ENCODE measurements around the gene FRAS1. TPM values are rescaled to one million over a fixed set of nuclear protein-coding genes. Genes with fewer than 3 reads are reported as not detected.

Gene FRAS1
- polyA plus RNA-seq, 2 of the 4 experiments (the other 2 are of a cell fraction), result 2.3 to 5.8 TPM

GRCh38 chr4:78032929-78033328 is 24.2 kb upstream of the FRAS1 start:
- Histone ChIP-seq H3K9me3 (no peaks in the 10 kb centered on the region), H3K4me3 (no peak overlapping the region), H3K27ac (no peak overlapping the region), H3K4me1 (no peaks in the 10 kb centered on the region), H3K4me2 (no peak overlapping the region)
- no peak for DNase-seq (ENCODE audit: low read depth in 1 of 2, low spot score in 1 of 2)
- FAIRE-seq, result no peak
- 0% methylated on average over 1 of the region's 1 CpG for WGBS (ENCODE audit: missing lambda C conversion rate)
- TF ChIP-seq MAFK (IDR thresholded peaks at IDR 0.05; ENCODE audit: partially characterized antibody) (peak; percentile 41), HOXB13 (CRISPR knock-in tag; IDR thresholded peaks at IDR 0.05; ENCODE audit: low read depth) (no peak)
- POLR2A ChIA-PET, result no interaction called here
- CTCF ChIA-PET, result no interaction called here
- ATAC-seq, result no peak

DNA sequence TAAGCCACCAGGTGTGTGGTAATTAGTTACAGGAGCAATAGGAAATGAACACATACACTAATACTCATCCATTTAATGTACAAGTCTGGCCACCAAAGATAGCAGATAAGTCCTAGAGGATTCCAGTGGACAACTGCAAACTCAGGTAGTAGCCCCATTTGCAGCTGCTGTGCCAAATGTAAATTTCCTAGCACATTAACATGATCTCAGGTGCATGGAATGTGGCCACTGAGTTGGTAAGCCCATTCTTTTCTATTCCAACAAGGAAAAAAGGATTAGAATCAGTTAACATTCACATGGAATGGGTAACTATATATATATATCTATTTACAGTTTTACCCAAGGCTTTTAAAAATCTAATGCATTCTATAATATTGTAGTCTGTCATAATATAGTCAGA is 23.3 kb upstream of the FRAS1 start:
- POLR2A ChIA-PET, result no interaction called here
- Histone ChIP-seq H3K4me3 (no peak overlapping the region), H3K4me2 (no peak overlapping the region), H3K9me3 (no peaks in the 10 kb centered on the region), H3K4me1 (no peaks in the 10 kb centered on the region), H3K27ac (no peak overlapping the region)
- no peak for TF ChIP-seq EHF (CRISPR knock-in tag; IDR thresholded peaks at IDR 0.05)
- ATAC-seq (no peak), DNase-seq (ENCODE audit: low read depth in 1 of 2, low spot score in 1 of 2) (no peak), FAIRE-seq (no peak)
- CTCF ChIA-PET, result interaction anchor here (1.3 kb wide), 1 partner anchor 31 kb away, joined by 3 read pairs; no protein-coding TSS in a partner anchor

DNA sequence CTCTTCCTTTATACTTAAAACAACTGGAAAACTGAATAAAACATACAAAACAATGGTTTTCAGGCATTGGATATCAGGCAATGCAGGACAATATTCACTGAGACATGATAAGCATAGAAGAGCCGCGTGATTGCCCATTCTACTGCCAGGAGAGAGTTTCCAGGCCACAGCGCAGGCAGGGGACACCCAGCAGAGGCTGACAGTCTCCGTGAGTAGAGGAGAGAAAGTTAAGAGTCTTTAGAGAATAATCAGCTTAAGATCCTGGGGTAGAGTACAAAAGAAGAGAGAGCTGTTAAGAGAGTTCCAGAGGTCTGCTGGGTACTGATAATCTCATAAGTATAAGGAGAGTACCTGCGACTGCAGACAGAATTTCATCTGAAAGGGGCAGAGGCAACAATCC is 18.4 kb upstream of the FRAS1 start:
- H3K27ac ChIP-seq, result no peak overlapping the region
- no peak overlapping the region for H3K4me2 ChIP-seq
- WGBS (ENCODE audit: missing lambda C conversion rate), result 58% methylated on average over 5 of the region's 5 CpGs
- no peak for DNase-seq (ENCODE audit: low read depth in 1 of 2, low spot score in 1 of 2)
- no peaks in the 10 kb centered on the region for H3K4me1 ChIP-seq
- no peak overlapping the region for H3K4me3 ChIP-seq
- POLR2A ChIA-PET, result no interaction called here
- no peak for ATAC-seq
- TF ChIP-seq JUN (IDR thresholded peaks at IDR 0.05) (no peak), POLR2A (IDR thresholded peaks at IDR 0.05; ENCODE audit: low read length) (no peak), RCOR1 (IDR thresholded peaks at IDR 0.05; ENCODE audit: low read depth, low read length) (no peak), JUNB (IDR thresholded peaks at IDR 0.05) (no peak), HOXA7 (CRISPR knock-in tag; IDR thresholded peaks at IDR 0.05) (no peak), TFCP2L1 (CRISPR knock-in tag; IDR thresholded peaks at IDR 0.05) (no peak), HOXB5 (CRISPR knock-in tag; IDR thresholded peaks at IDR 0.05) (no peak), PHF8 (IDR thresholded peaks at IDR 0.05; ENCODE audit: borderline replicate concordance, low read depth) (no peak), SREBF2 (IDR thresholded peaks at IDR 0.05) (no peak), HEYL (CRISPR knock-in tag; IDR thresholded peaks at IDR 0.05) (no peak), ZFP36 (IDR thresholded peaks at IDR 0.05; ENCODE audit: borderline replicate concordance, partially characterized antibody) (no peak), ZNF302 (CRISPR knock-in tag; IDR thresholded peaks at IDR 0.05) (no peak)
- TF ChIP-seq, protein P1, sequence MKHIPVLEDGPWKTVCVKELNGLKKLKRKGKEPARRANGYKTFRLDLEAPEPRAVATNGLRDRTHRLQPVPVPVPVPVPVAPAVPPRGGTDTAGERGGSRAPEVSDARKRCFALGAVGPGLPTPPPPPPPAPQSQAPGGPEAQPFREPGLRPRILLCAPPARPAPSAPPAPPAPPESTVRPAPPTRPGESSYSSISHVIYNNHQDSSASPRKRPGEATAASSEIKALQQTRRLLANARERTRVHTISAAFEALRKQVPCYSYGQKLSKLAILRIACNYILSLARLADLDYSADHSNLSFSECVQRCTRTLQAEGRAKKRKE (CRISPR knock-in tag; IDR thresholded peaks at IDR 0.05; ENCODE audit: low read depth), result no peak
- TF ChIP-seq, protein P2, sequence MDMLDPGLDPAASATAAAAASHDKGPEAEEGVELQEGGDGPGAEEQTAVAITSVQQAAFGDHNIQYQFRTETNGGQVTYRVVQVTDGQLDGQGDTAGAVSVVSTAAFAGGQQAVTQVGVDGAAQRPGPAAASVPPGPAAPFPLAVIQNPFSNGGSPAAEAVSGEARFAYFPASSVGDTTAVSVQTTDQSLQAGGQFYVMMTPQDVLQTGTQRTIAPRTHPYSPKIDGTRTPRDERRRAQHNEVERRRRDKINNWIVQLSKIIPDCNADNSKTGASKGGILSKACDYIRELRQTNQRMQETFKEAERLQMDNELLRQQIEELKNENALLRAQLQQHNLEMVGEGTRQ (IDR thresholded peaks at IDR 0.05), result no peak
- no peaks in the 10 kb centered on the region for H3K9me3 ChIP-seq
- CTCF ChIA-PET, result no interaction called here
- FAIRE-seq, result no peak

DNA sequence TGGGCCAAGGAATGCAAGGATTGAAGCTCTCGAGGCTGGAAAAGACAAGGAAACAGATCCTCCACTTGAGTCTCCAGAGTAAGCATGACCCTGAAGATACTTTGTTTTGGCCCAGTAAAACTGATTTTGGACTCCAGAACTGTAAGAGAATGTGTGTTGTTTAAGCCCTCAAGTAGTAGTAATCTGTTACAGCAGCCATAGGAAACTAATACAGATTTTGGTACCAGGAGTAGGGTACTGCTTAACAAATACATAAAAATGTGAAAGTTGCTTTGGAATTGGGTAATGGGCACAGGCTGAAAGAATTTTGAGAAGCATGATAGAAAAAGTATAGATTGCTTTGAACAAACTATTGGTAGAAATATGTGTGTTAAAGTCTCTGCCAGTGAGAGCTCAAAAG is 17.4 kb upstream of the FRAS1 start:
- POLR2A ChIA-PET, result no interaction called here
- ATAC-seq, result no peak
- Histone ChIP-seq H3K4me2 (no peak overlapping the region), H3K4me1 (no peaks in the 10 kb centered on the region), H3K4me3 (no peak overlapping the region), H3K9me3 (no peaks in the 10 kb centered on the region), H3K27ac (no peak overlapping the region)
- CTCF ChIA-PET, result no interaction called here
- TF ChIP-seq, protein P3, sequence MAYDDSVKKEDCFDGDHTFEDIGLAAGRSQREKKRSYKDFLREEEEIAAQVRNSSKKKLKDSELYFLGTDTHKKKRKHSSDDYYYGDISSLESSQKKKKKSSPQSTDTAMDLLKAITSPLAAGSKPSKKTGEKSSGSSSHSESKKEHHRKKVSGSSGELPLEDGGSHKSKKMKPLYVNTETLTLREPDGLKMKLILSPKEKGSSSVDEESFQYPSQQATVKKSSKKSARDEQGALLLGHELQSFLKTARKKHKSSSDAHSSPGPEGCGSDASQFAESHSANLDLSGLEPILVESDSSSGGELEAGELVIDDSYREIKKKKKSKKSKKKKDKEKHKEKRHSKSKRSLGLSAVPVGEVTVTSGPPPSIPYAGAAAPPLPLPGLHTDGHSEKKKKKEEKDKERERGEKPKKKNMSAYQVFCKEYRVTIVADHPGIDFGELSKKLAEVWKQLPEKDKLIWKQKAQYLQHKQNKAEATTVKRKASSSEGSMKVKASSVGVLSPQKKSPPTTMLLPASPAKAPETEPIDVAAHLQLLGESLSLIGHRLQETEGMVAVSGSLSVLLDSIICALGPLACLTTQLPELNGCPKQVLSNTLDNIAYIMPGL (CRISPR knock-in tag; IDR thresholded peaks at IDR 0.05; ENCODE audit: borderline replicate concordance), result no peak
- no peak for DNase-seq (ENCODE audit: low read depth in 1 of 2, low spot score in 1 of 2)
- WGBS (ENCODE audit: missing lambda C conversion rate), result 13% methylated on average over 1 of the region's 1 CpG
- FAIRE-seq, result no peak
